WERI-Rb-1 (cell line): ENCODE data around the gene CHIA.

ENCODE experiments used
- DNase-seq: peaks from one replicate; pipeline ENCODE4 v3.0.0-alpha.2; 2020
- H3K27ac ChIP-seq: fragments of 250-450 bp; sonication (Bioruptor Pico); 2 replicates; pipeline ENCODE4 v1.5.1; 2020; ENCODE audit warnings: mild to moderate bottlenecking, moderate library complexity
- H3K27me3 ChIP-seq: fragments of 250-450 bp; sonication (Bioruptor Pico); 2 replicates; pipeline ENCODE4 v1.5.1; 2021; ENCODE audit warnings: mild to moderate bottlenecking, low read depth, moderate library complexity; ENCODE audit not compliant: insufficient read depth, severe bottlenecking
- H3K36me3 ChIP-seq: fragments of 250-450 bp; sonication (Bioruptor Pico); 2 replicates; pipeline ENCODE4 v1.5.1; 2020; ENCODE audit warnings: mild to moderate bottlenecking, moderate library complexity
- H3K4me3 ChIP-seq: 2 replicates; pipeline ENCODE4 v1.5.1; 2011; ENCODE audit warnings: low read depth, mild to moderate bottlenecking, control low read depth, low read length
- H3K9me3 ChIP-seq: fragments of 250-450 bp; sonication (Bioruptor Pico); 2 replicates; pipeline ENCODE4 v1.5.1; 2021; ENCODE audit warnings: mild to moderate bottlenecking, moderate library complexity; ENCODE audit not compliant: severe bottlenecking
- CTCF ChIP-seq: IDR thresholded peaks from 2 replicates; pipeline ENCODE4 v1.5.1; 2011; ENCODE audit warnings: low read depth, mild to moderate bottlenecking, control low read depth, inconsistent platforms, low read length

Gene CHIA

GRCh38 chr1:111286912-111287311 is 3.7 kb upstream of the CHIA start:
- no peak for TF ChIP-seq CTCF
- Histone ChIP-seq H3K36me3 (no peaks in the 10 kb centered on the region), H3K27ac (no peak overlapping the region), H3K4me3 (no peak overlapping the region), H3K9me3 (no peaks in the 10 kb centered on the region), H3K27me3 (peaks cover 15% of the 10 kb centered on the region)
- DNase-seq, result no peak

- Histone ChIP-seq H3K9me3 (no peaks in the 10 kb centered on the region), H3K27me3 (peaks cover 23% of the 10 kb centered on the region), H3K36me3 (no peaks in the 10 kb centered on the region), H3K4me3 (no peak overlapping the region), H3K27ac (no peak overlapping the region)
- no peak for DNase-seq
- no peak for TF ChIP-seq CTCF
Observed at GRCh38 chr1:111289371-111289770, 1.3 kb upstream of the CHIA start.

DNA sequence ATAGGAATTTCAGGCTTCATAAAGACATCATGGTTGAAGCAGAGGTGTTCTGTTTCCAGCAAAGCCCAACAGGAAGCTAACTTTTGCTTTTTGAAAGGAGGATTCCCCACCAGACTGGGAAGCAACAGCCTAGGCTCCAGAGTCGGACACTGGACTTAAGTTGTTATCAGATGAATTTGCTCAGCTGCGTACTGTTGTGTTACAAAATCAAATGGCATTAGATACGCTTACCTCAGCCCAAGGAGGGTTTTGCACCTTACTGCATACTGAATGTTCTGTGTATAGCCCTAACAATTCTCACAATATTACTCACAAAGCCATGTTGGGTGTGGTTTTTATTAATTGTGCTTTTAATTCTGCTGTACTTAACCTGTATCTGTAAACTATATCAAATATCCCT is 547 bp upstream of the CHIA start:
- Histone ChIP-seq H3K9me3 (no peaks in the 10 kb centered on the region), H3K27ac (no peak overlapping the region), H3K36me3 (no peaks in the 10 kb centered on the region), H3K4me3 (no peak overlapping the region), H3K27me3 (peaks cover 20% of the 10 kb centered on the region)
- TF ChIP-seq CTCF, result no peak
- no peak for DNase-seq

- no peak for DNase-seq
- Histone ChIP-seq H3K4me3 (no peak overlapping the region), H3K9me3 (peaks cover 8% of the 10 kb centered on the region), H3K36me3 (no peaks in the 10 kb centered on the region), H3K27me3 (peaks cover 9% of the 10 kb centered on the region), H3K27ac (no peak overlapping the region)
- TF ChIP-seq CTCF, result no peak
Observed at GRCh38 chr1:111294390-111294789, 3.7 kb downstream of the CHIA start.

DNA sequence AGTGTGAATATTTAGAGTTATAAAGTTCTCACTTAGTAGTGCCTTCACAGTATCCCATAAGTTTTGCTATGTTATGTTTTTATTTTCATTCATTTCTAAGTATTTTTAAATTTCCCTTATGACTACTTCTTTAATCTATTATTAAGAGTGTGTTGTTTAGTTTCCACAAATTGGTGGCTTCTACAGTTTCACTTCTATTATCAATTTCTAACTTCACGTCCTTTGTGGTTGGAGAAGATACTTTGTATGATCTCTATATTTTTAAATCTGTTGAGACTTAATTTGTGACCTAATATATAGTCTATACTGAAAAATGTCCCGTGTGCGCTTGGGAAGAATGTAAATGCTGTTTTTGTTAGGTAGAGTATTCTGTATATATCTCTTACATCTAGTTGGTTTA is 11.7 kb downstream of the CHIA start:
- Histone ChIP-seq H3K27me3 (peaks cover 6% of the 10 kb centered on the region), H3K4me3 (no peak overlapping the region), H3K27ac (no peak overlapping the region), H3K9me3 (peaks cover 7% of the 10 kb centered on the region), H3K36me3 (no peaks in the 10 kb centered on the region)
- no peak for DNase-seq
- TF ChIP-seq CTCF, result no peak

DNA sequence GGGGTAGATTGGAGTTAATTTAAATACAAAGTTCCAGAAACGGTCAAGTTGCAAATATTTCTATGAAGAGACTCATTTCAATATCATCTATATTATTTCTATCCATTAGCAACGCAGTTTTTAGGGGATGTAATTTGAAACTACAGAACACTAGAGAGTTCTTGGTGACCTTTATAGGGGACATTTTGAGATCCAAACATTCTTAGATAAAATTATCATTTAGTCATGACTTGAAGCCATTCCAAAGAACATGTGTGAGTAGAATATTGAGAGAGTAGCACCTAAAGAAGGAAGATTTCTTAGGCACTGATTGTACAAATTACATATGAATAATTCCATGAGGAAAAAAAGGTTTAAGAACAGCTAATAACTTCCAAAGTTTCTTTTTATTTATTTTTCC is 19.0 kb downstream of the CHIA start:
- TF ChIP-seq CTCF, result no peak

More for the DNA sequence above, 19.0 kb downstream of the CHIA start:
- H3K9me3 ChIP-seq, result peaks cover 3% of the 10 kb centered on the region
- H3K4me3 ChIP-seq, result no peak overlapping the region
- H3K36me3 ChIP-seq, result no peaks in the 10 kb centered on the region
- no peak overlapping the region for H3K27ac ChIP-seq
- H3K27me3 ChIP-seq, result peaks cover 20% of the 10 kb centered on the region
- DNase-seq, result no peak
